Stomach (tissue), 4 donors: ENCODE measurements around the gene RGSL1.
"Not testable (repeated sequence)": the region's sequence is repeated elsewhere in the genome, so short reads cannot be mapped to it uniquely, and the experiment has no call there.

ENCODE experiments used
- CTCF ChIP-seq, 7 experiments: fragments of 450-650 bp in 4 of 7; fragments of 200-600 bp in 3 of 7; sonication (generic) in 3 of 7; IDR thresholded peaks; one replicate each; pipeline ENCODE4 v1.5.1; 2016 to 2019; ENCODE audit warnings: antibody characterized with exemption in 7 of 7, control low read depth in 2 of 7, mild to moderate bottlenecking in 1 of 7
- POLR2A ChIP-seq, 4 donors: fragments of 450-650 bp; IDR thresholded peaks; one replicate each; pipeline ENCODE4 v1.6.1; 2016; ENCODE audit warnings: antibody characterized with exemption in 4 of 4, control low read depth in 2 of 4, mild to moderate bottlenecking in 1 of 4, moderate library complexity in 1 of 4
- POLR2AphosphoS5 ChIP-seq, 3 donors: sonication (generic); formaldehyde crosslinking; IDR thresholded peaks; one replicate each; pipeline ENCODE4 v1.6.1; 2016; ENCODE audit warnings: antibody characterized with exemption in 3 of 3

DNA sequence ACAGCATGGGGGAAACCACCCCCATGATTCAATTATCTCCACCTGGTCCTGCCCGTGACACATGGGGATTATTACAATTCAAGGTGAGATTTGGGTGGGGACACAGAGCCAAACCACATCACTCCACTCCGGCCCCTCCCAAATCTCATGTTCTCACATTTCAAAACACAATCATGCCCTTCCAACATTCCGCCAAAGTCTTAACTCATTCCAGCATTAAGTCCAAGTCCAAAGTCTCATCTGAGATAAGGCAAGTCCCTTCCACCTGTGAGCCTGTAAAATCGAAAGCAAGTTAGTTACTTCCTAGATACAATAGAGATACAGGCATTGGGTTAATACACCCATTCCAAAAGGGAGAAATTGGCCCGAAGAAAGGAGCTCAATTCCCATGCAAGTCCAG, 78.3 kb downstream of the RGSL1 start:
- not testable (repeated sequence) for TF ChIP-seq POLR2A, CTCF, POLR2AphosphoS5 (IDR thresholded peaks at IDR 0.05)
